ENCODE measurements around the gene TOB1. TPM values are rescaled to one million over a fixed set of nuclear protein-coding genes. Genes with fewer than 3 reads are reported as not detected.

TOB1 gene
- total and polyA plus RNA-seq, 2 donors (not counting 1 experiment from before 2014, with no cell fraction given), result 22.0 to 40.5 TPM

DNA sequence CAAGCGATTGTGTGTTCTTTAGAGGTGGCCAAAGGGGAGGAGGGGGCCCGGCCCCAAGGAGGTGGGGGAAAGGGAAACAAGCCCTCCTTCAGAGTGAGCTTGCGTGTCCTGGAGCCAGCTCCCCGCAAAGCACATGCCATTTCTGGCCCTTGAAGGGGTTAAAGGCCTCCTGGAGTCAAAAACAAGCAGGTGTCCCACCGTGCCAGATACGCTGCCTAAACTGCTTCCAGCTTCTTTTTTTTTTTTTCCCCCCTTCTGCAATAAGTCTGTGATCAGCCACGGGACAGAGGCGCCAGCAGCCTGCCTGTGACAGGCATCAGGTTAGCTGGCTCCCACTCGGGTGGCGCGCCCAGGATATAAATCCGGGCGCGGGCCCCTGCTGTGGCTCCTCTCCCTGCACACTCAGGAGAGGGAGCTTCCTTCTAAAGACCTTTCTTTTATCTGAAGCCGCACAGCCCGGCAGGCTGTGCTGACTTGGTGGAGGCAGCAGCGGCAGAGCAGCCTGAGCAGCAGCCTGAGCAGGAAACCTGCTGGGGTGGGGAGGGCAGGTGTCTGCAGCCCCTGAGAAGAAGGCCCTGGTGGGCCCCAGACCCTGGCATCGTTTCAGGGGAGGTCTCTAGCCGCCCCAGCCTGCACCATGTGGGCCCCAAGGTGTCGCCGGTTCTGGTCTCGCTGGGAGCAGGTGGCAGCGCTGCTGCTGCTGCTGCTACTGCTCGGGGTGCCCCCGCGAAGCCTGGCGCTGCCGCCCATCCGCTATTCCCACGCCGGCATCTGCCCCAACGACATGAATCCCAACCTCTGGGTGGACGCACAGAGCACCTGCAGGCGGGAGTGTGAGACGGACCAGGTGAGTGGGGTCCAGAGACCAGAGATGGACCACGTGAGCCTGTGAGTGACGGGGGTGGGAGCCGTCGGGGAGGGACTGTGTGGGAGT is 30.6 kb downstream of the TOB1 start, which contains the start of gene WFIKKN2:
Gene WFIKKN2, plus strand, starts transcription at position 286 of the 934 bp plus-strand sequence. Its CDS starts 352 bp downstream, at position 638.
- peak within 1 kb of the TSS in 2 of 4 experiments; percentile 12 to 17 for H3K4me3 ChIP-seq (replicated peaks in 1 of 4; ENCODE audit: control extremely low read depth in 1 of 4, insufficient read depth in 1 of 4, low read depth in 3 of 4, low read length in 4 of 4)
- H3K4me1 ChIP-seq (ENCODE audit: control insufficient read depth, extremely low read depth, insufficient read depth, low read length), result peaks cover 4% of the 10 kb centered on the region
- no peak within 1 kb of the TSS for H3K9ac ChIP-seq (ENCODE audit: insufficient read depth, low read length)
- TF ChIP-seq CTCF (conservative IDR thresholded peaks at IDR 0.05 in 1 of 2, IDR thresholded peaks at IDR 0.05 in 1 of 2; ENCODE audit: low read depth in 1 of 2, low read length in 2 of 2) (no peak), EZH2 (IDR thresholded peaks at IDR 0.05; ENCODE audit: low read length, missing control alignments) (no peak)
- H3K79me2 ChIP-seq (ENCODE audit: control insufficient read depth, insufficient read depth, low read length), result no peaks in the 10 kb centered on the region
- peak within 1 kb of the TSS; percentile 82 for H2AFZ ChIP-seq (ENCODE audit: low read length)
- H4K20me1 ChIP-seq (ENCODE audit: control insufficient read depth, extremely low read depth, insufficient read depth, low read length), result no peaks in the 10 kb centered on the region
- no peak within 1 kb of the TSS for H3K27ac ChIP-seq (ENCODE audit: insufficient read depth, low read length)
- peak within 1 kb of the TSS; percentile 39 for H3K4me2 ChIP-seq (ENCODE audit: extremely low read depth, insufficient read depth, low read length)
- no peak for DNase-seq (ENCODE audit: low read depth in 2 of 2)
- H3K36me3 ChIP-seq (ENCODE audit: control insufficient read depth, insufficient read depth, low read length), result no peaks in the 10 kb centered on the region
- H3K9me3 ChIP-seq (ENCODE audit: control insufficient read depth, insufficient read depth, low read depth, low read length), result no peaks in the 10 kb centered on the region
- H3K27me3 ChIP-seq (ENCODE audit: control insufficient read depth, insufficient read depth, low read length), result no peaks in the 10 kb centered on the region

GRCh38 chr17:50834429-50835300 is 31.5 kb downstream of the TOB1 start:
- Histone ChIP-seq H3K27me3 (ENCODE audit: control insufficient read depth, insufficient read depth, low read length) (no peaks in the 10 kb centered on the region), H2AFZ (ENCODE audit: low read length) (peak overlapping the region; percentile 82), H4K20me1 (ENCODE audit: control insufficient read depth, extremely low read depth, insufficient read depth, low read length) (no peaks in the 10 kb centered on the region), H3K36me3 (ENCODE audit: control insufficient read depth, insufficient read depth, low read length) (no peaks in the 10 kb centered on the region), H3K9me3 (ENCODE audit: control insufficient read depth, insufficient read depth, low read depth, low read length) (no peaks in the 10 kb centered on the region), H3K4me2 (ENCODE audit: extremely low read depth, insufficient read depth, low read length) (peak overlapping the region; percentile 39), H3K9ac (ENCODE audit: insufficient read depth, low read length) (no peak overlapping the region), H3K4me1 (ENCODE audit: control insufficient read depth, extremely low read depth, insufficient read depth, low read length) (peaks cover 4% of the 10 kb centered on the region), H3K4me3 (replicated peaks in 1 of 4; ENCODE audit: control extremely low read depth in 1 of 4, insufficient read depth in 1 of 4, low read depth in 3 of 4, low read length in 4 of 4) (peak overlapping the region in 2 of 4 experiments; percentile 12 to 17), H3K27ac (ENCODE audit: insufficient read depth, low read length) (no peak overlapping the region), H3K79me2 (ENCODE audit: control insufficient read depth, insufficient read depth, low read length) (no peaks in the 10 kb centered on the region)
- TF ChIP-seq EZH2 (IDR thresholded peaks at IDR 0.05; ENCODE audit: low read length, missing control alignments) (no peak), CTCF (conservative IDR thresholded peaks at IDR 0.05 in 1 of 2, IDR thresholded peaks at IDR 0.05 in 1 of 2; ENCODE audit: low read depth in 1 of 2, low read length in 2 of 2) (no peak)
- DNase-seq (ENCODE audit: low read depth in 2 of 2), result peak; percentile 42 to 67

Measured in fibroblast of lung (primary cell).